Stomach smooth muscle (tissue), 2 donors: ENCODE results near the gene ANKMY1.

Source experiments
- H3K27ac ChIP-seq: one replicate; pipeline ENCODE4 v1.7.0; 2013; ENCODE audit warnings: mild to moderate bottlenecking, low read length, inconsistent platforms
- H3K27me3 ChIP-seq, 2 donors: one replicate each; pipeline ENCODE4 v1.7.0; 2013; ENCODE audit warnings: low read length in 2 of 2; ENCODE audit not compliant: insufficient read depth in 2 of 2, control insufficient read depth in 1 of 2
- H3K36me3 ChIP-seq, 2 donors: one replicate each; pipeline ENCODE4 v1.7.0; 2013; ENCODE audit warnings: low read length in 2 of 2; ENCODE audit not compliant: control insufficient read depth in 2 of 2, insufficient read depth in 2 of 2
- H3K4me1 ChIP-seq: one replicate; pipeline ENCODE4 v1.7.0; 2013; ENCODE audit warnings: low read length; ENCODE audit not compliant: control insufficient read depth, insufficient read depth
- H3K4me3 ChIP-seq, 2 donors: one replicate each; pipeline ENCODE4 v1.7.0; 2013; ENCODE audit warnings: low read length in 2 of 2
- H3K9ac ChIP-seq, 2 donors: one replicate each; pipeline ENCODE4 v1.7.0; 2013; ENCODE audit warnings: low read length in 2 of 2, mild to moderate bottlenecking in 1 of 2
- H3K9me3 ChIP-seq, 2 donors: one replicate each; pipeline ENCODE4 v1.7.0; 2013; ENCODE audit warnings: low read length in 2 of 2; ENCODE audit not compliant: control insufficient read depth in 2 of 2
- donor health status: healthy.
- donor health status: Pancreatic carcinoma.

Gene ANKMY1

DNA sequence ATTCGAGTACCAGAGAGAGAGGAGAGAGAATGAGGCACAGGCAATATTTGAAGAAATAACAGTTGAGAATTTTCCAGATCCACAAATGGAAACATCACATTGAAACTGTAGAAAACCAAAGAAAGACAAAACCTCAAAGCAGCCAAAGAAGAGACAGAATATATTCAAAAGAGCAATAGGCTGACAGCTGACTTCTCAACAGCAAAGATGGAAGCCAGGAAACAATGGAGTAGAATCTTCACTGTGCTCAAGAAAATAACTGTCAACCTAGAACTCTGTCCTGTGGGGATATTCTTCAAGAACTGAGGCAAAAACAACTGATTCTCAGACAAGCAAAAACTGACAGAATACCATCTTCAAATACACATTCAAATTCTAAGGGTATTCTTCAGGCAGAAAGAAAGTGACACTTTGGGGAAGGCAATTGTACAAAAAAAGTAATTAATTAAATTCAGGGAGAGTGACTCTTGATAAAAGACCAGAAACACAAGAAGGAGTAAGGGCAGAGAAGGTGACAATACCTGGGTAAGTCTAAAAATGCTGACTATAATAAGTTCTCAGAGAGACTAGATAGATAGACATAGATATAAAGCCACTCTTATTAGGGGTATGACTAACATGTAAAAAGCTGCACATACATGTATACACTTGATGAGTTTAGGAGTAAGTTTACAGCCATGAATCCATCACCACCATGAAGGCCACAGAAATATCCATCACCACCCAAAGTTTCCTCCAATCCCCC, 25.6 kb downstream of the ANKMY1 start:
- H3K27me3 ChIP-seq = no peaks in the 10 kb centered on the region
- H3K4me3 ChIP-seq = no peak overlapping the region
- H3K9ac ChIP-seq = no peak overlapping the region
- H3K36me3 ChIP-seq = peaks cover 4 to 10% of the 10 kb centered on the region in 2 donors
- H3K9me3 ChIP-seq = peaks cover 8 to 17% of the 10 kb centered on the region in 2 donors
- no peaks in the 10 kb centered on the region for H3K4me1 ChIP-seq
- no peak overlapping the region for H3K27ac ChIP-seq

DNA sequence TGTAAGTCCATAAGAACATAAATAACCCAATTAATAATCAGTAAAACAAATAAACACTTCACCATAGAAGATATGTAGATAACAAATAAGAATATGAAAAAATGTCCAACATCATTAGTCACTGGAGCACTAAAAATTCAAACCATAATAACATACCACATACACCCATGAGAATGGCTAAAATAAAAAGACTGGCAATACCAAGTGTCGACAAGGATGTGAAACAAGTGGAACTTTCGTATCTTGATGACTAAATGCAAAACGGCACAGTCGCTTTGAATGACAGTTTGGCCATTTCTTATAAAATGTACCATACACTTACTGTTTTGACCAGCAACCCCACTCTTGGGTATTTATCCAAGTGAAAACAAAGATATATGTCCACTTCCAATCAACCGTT, 26.8 kb downstream of the ANKMY1 start:
- Histone ChIP-seq H3K27me3 (no peaks in the 10 kb centered on the region), H3K36me3 (peaks cover 8 to 10% of the 10 kb centered on the region in 2 donors), H3K27ac (no peak overlapping the region), H3K4me1 (no peaks in the 10 kb centered on the region), H3K4me3 (no peak overlapping the region), H3K9me3 (peaks cover 8 to 17% of the 10 kb centered on the region in 2 donors), H3K9ac (no peak overlapping the region)

DNA sequence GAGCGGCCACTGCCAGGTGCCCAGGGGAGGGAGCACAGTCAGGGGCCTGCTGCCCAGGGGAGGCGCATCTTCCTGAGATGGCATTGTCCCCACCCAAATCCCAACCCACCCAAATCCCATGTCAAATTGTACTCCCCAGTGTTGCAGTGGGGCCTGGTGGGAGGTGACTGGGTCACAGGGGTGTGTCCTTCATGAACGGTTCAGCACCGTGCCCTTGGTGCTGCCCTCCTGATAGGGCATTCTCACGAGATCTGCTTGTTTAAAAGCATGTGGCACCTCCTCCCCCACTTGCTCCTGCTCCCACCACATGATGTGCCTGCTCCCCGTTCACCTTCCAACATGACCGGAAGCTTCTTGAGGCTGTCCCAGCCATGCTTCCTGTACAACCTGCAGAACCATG, 27.6 kb downstream of the ANKMY1 start:
- no peaks in the 10 kb centered on the region for H3K4me1 ChIP-seq
- H3K4me3 ChIP-seq = no peak overlapping the region
- H3K36me3 ChIP-seq = peaks cover 10 to 11% of the 10 kb centered on the region in 2 donors
- no peak overlapping the region for H3K27ac ChIP-seq
- no peak overlapping the region for H3K9ac ChIP-seq
- H3K27me3 ChIP-seq = no peaks in the 10 kb centered on the region
- peaks cover 8 to 17% of the 10 kb centered on the region in 2 donors for H3K9me3 ChIP-seq

DNA sequence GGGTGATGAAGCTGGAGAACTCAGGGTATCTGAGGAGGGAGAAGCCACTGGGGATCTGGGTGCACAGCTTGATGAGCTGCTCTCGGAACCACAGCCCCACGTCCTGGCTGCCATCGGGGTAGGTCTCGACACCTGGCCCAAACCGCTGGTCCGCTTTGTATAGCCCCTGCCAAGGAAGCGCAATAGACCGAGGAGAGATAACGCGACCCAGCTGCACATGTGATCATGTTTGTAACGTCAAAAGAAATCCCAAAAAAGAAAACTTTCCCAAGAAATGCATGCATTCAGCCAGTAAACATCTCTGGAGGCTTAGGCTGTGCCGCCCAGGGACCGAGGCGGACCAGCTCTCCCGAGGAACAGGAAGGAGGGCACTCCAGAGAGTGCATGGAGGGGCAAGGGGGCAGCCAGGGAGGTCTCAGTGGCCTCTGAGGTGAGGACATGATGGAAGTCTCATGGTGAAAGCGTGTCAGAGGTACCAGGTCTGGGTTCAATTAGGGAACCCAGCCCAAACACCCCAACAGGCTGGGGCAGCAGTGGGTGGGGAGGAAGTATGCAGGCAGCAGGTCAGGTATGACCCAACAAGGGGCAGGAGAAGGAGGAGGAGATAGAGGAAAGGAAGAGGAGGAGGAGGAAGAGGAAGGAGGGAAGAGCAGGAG, 28.3 kb downstream of the ANKMY1 start:
- peaks cover 10 to 11% of the 10 kb centered on the region in 2 donors for H3K36me3 ChIP-seq
- peaks cover 8 to 17% of the 10 kb centered on the region in 2 donors for H3K9me3 ChIP-seq
- no peak overlapping the region for H3K27ac ChIP-seq
- no peak overlapping the region for H3K4me3 ChIP-seq
- no peaks in the 10 kb centered on the region for H3K27me3 ChIP-seq
- no peaks in the 10 kb centered on the region for H3K4me1 ChIP-seq
- no peak overlapping the region for H3K9ac ChIP-seq

DNA sequence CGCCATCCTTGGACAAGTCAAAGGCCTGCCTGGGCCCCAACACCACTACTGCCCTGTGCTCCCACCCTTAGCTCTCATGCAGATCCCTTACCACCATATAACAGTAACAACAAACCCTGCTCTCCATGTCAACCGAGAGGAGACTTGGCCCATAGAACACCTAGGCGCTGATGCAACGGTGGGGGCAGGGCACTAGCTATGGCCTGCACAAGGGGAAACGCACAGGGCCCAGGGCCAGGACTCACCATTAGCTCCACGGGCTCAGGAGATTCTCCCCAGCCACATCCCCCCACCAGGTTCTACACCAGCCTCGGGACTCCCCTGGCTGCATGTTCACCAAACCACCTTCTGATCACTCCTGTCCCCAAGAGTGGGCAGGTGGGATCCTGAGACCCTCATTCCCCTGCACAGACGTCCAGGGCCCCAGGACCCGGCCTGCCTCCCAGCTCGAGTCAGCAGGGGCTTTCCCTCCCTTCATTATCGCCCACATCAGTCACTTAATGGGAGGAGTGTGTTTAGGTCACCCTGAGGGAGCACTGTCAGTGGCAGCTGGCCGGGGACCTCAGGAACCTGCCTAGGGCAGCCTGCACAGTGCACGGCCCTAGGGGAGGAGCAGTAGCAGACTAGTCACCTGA, 29.3 kb downstream of the ANKMY1 start:
- peaks cover 8 to 17% of the 10 kb centered on the region in 2 donors for H3K9me3 ChIP-seq
- H3K36me3 ChIP-seq = peaks cover 13 to 16% of the 10 kb centered on the region in 2 donors

DNA sequence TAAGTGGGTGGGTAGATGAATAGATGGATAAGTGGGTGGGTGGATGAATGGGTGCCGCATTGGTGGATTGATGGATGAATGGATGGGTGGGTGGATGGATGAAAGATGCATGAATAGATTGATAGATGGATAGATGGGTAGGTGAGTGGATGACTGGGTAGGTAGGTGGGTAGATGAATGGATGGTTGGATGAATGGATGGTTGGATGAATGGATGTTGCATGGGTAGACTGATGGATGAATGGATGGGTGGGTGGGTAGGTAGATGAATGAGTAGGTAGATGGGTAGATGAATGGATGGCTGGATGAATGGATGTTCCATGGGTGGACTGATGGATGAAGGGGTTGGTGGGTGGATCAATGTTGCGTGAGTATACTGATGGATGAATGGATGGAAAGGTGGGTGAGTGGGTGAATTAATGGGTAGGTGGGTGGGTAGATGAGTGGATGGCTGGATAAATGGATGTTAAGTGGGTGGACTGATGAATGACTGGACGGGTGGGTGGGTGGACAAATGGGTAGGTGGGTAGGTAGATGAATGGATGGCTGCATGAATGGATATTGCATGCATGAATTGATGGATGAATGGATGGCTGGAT, 30.5 kb downstream of the ANKMY1 start:
- no peaks in the 10 kb centered on the region for H3K27me3 ChIP-seq
- no peak overlapping the region for H3K9ac ChIP-seq
- H3K4me3 ChIP-seq = no peak overlapping the region
- H3K9me3 ChIP-seq = peaks cover 5 to 13% of the 10 kb centered on the region in 2 donors
- H3K4me1 ChIP-seq = no peaks in the 10 kb centered on the region
- peaks cover 12 to 17% of the 10 kb centered on the region in 2 donors for H3K36me3 ChIP-seq
- no peak overlapping the region for H3K27ac ChIP-seq

More for the DNA sequence above, 29.3 kb downstream of the ANKMY1 start:
- no peak overlapping the region for H3K9ac ChIP-seq
- no peak overlapping the region for H3K27ac ChIP-seq
- no peak overlapping the region for H3K4me3 ChIP-seq
- H3K27me3 ChIP-seq = no peaks in the 10 kb centered on the region
- H3K4me1 ChIP-seq = no peaks in the 10 kb centered on the region

DNA sequence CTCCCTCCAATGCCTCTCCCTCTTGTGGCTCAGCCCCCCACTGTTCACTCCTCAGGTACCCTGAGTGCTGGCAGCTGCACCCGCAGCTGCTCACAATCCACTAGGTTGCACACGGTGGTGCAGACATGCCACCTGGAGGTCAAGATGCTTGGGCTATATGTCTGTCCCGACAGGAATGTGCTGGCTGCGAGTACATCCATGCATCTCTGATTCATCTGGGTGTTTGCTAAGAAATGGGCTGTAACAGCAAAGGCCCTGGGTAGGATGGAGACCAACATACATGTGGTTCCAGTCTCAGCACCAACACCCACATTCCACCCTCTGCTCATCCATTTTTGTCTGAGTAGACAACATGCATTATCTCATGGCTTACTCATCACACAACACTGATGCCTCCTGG, 31.3 kb downstream of the ANKMY1 start:
- H3K27ac ChIP-seq = no peak overlapping the region
- H3K27me3 ChIP-seq = no peaks in the 10 kb centered on the region
- no peaks in the 10 kb centered on the region for H3K4me1 ChIP-seq
- peaks cover 0 to 6% of the 10 kb centered on the region in 2 donors for H3K9me3 ChIP-seq
- H3K4me3 ChIP-seq = no peak overlapping the region
- no peak overlapping the region for H3K9ac ChIP-seq
- peaks cover 8 to 19% of the 10 kb centered on the region in 2 donors for H3K36me3 ChIP-seq

DNA sequence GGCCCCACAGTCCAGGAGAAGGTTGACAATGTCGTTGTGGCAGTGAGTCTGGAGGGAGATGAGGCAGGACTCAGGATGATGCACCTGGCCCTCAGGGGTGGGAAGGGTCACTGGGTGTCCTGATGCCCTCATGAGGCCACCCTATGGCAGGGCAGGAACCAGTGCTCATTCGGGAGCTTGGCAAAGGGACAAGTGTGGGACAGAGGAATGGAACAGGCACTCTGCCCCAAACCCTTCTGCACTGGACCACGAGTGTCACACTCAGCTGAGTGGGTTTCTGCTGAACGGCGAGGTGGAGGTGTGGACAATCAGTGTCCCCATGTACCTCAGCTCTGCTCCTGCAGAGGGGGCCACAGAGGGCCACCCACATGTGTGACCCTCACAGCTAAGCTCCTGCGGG, 32.0 kb downstream of the ANKMY1 start:
- H3K27me3 ChIP-seq = peaks cover under 1 to 4% of the 10 kb centered on the region in 2 donors
- H3K36me3 ChIP-seq = peaks cover 4 to 19% of the 10 kb centered on the region in 2 donors
- no peak overlapping the region for H3K27ac ChIP-seq
- no peaks in the 10 kb centered on the region for H3K4me1 ChIP-seq
- H3K9me3 ChIP-seq = no peaks in the 10 kb centered on the region
- H3K9ac ChIP-seq = no peak overlapping the region
- no peak overlapping the region for H3K4me3 ChIP-seq

DNA sequence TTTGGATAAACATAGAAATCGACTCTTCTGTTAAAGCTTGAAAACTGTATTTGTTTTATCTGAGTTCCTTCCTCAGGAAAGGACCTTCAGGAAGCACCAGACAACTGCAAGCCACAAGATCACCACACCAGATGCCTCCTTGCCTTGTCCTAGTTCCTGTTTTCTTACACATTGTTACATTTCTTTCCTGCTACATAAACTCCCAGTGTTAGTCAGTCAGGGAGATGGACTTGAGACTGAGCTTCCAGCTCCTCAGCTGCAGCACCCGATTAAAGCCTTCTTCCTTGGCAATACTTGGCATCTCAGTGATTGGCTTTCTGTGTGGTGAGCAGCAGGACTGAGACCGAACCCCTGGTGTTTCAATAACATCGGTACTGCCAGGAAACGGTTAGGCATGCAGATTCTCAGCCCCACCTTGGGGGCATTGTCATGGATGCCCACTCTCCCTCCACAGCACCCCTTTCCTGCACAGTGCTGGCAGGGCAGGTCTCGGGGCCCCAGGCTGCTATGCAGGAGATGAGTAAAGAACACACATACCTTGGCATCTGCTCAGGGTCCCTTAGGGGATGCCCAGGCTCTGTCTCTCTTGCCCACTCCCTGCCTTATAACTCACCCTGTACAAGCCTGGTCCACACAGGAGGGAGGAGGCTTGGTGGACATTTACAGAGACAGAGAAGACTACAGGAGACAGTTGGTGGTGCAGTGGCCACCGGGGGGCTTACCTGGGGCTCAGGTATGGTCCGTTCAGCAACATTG, 32.6 kb downstream of the ANKMY1 start:
- Histone ChIP-seq H3K9me3 (no peaks in the 10 kb centered on the region), H3K36me3 (peaks cover 4 to 19% of the 10 kb centered on the region in 2 donors), H3K27ac (no peak overlapping the region), H3K4me1 (peaks cover 6% of the 10 kb centered on the region), H3K9ac (no peak overlapping the region), H3K4me3 (no peak overlapping the region), H3K27me3 (peaks cover 7 to 10% of the 10 kb centered on the region in 2 donors)
